OCI-LY1 (cell line): ENCODE measurements around the gene CAMTA1.

Experiments
- EZH2 ChIP-seq: fragments of 200-600 bp; sonication (generic), shearing (Covaris generic); IDR thresholded peaks from 2 replicates; pipeline ENCODE4 v1.8.0; 2017; ENCODE audit warnings: borderline replicate concordance, mixed run types, mild to moderate bottlenecking, antibody characterized with exemption, low read length, moderate library complexity, mixed read lengths
- TF ChIP-seq, protein P1 (sequence below): fragments of 200-600 bp; sonication (generic), shearing (Covaris generic); IDR thresholded peaks from 2 replicates; pipeline ENCODE4 v1.5.1; 2017; ENCODE audit warnings: mild to moderate bottlenecking, antibody characterized with exemption, low read length, moderate library complexity, mixed read lengths

GRCh38 chr1:7228252-7228961, 443.2 kb downstream of the CAMTA1 start:
- TF ChIP-seq, protein P1, sequence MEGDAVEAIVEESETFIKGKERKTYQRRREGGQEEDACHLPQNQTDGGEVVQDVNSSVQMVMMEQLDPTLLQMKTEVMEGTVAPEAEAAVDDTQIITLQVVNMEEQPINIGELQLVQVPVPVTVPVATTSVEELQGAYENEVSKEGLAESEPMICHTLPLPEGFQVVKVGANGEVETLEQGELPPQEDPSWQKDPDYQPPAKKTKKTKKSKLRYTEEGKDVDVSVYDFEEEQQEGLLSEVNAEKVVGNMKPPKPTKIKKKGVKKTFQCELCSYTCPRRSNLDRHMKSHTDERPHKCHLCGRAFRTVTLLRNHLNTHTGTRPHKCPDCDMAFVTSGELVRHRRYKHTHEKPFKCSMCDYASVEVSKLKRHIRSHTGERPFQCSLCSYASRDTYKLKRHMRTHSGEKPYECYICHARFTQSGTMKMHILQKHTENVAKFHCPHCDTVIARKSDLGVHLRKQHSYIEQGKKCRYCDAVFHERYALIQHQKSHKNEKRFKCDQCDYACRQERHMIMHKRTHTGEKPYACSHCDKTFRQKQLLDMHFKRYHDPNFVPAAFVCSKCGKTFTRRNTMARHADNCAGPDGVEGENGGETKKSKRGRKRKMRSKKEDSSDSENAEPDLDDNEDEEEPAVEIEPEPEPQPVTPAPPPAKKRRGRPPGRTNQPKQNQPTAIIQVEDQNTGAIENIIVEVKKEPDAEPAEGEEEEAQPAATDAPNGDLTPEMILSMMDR = no peak
- no peak for TF ChIP-seq EZH2
